ENCODE data around the gene TSPEAR. TPM values are rescaled to one million over a fixed set of nuclear protein-coding genes. Genes with fewer than 3 reads are reported as not detected.

Gene TSPEAR
- total RNA-seq, 1 experiment from 2014 or later, result not detected

DNA sequence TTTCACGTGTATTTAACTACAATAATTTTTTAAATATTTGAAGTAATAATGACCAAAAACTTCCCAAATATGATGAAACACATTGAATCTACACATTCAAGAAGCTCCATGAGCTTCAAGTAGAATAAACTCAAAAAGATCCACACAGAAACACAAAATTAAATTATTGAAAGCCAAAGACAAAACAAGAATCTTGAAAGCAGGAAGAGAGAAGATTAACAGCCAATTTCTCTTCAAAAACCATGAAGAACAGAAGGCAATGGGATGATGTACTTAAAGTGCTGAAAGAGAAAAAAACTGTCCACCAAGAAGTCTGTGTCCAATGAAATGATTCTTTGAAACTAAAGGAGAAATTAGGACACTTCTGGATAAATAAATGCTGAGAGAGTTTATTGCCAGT is 79.3 kb downstream of the TSPEAR start:
- POLR2A ChIA-PET, result no interaction called here
- no peak overlapping the region for H3K4me3 ChIP-seq (ENCODE audit: low read depth in 2 of 2, low read length in 2 of 2)
- H3K4me1 ChIP-seq (ENCODE audit: control insufficient read depth, insufficient read depth, low read length), result no peaks in the 10 kb centered on the region
- TF ChIP-seq TCF7L2 (IDR thresholded peaks at IDR 0.05; ENCODE audit: low read depth, low read length), result no peak
- TF ChIP-seq, protein P1, sequence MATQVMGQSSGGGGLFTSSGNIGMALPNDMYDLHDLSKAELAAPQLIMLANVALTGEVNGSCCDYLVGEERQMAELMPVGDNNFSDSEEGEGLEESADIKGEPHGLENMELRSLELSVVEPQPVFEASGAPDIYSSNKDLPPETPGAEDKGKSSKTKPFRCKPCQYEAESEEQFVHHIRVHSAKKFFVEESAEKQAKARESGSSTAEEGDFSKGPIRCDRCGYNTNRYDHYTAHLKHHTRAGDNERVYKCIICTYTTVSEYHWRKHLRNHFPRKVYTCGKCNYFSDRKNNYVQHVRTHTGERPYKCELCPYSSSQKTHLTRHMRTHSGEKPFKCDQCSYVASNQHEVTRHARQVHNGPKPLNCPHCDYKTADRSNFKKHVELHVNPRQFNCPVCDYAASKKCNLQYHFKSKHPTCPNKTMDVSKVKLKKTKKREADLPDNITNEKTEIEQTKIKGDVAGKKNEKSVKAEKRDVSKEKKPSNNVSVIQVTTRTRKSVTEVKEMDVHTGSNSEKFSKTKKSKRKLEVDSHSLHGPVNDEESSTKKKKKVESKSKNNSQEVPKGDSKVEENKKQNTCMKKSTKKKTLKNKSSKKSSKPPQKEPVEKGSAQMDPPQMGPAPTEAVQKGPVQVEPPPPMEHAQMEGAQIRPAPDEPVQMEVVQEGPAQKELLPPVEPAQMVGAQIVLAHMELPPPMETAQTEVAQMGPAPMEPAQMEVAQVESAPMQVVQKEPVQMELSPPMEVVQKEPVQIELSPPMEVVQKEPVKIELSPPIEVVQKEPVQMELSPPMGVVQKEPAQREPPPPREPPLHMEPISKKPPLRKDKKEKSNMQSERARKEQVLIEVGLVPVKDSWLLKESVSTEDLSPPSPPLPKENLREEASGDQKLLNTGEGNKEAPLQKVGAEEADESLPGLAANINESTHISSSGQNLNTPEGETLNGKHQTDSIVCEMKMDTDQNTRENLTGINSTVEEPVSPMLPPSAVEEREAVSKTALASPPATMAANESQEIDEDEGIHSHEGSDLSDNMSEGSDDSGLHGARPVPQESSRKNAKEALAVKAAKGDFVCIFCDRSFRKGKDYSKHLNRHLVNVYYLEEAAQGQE (IDR thresholded peaks at IDR 0.05; ENCODE audit: insufficient read depth in 1 of 2, low read depth in 2 of 2, low read length in 1 of 2), result no peak
- no peak for TF ChIP-seq CTCF (IDR thresholded peaks at IDR 0.05)
- no peak for TF ChIP-seq POLR2AphosphoS5 (IDR thresholded peaks at IDR 0.05; ENCODE audit: low read depth, low read length)
- TF ChIP-seq SIN3A (IDR thresholded peaks at IDR 0.05; ENCODE audit: borderline replicate concordance, insufficient read depth, low read depth, low read length), result no peak
- no peaks in the 10 kb centered on the region for H3K27me3 ChIP-seq (ENCODE audit: control insufficient read depth, insufficient read depth, low read length)
- intact Hi-C loops (cut with micrococcal nuclease; ENCODE audit: unreplicated experiment) (no loop called here), in situ Hi-C loops (cut with HindIII; ENCODE audit: low pct_unique_long_range_greater_than_20kb, low sequenced_read_pairs) (no loop called here)
- no peaks in the 10 kb centered on the region for H3K36me3 ChIP-seq (ENCODE audit: control insufficient read depth, insufficient read depth, low read length)
- DNase-seq (ENCODE audit: low read depth, low spot score) (no peak), ATAC-seq (no peak)
- H3K27ac ChIP-seq (ENCODE audit: low read length), result no peak overlapping the region
- CTCF ChIA-PET, result no interaction called here
- BruUV-seq (replicated peaks), result no TSS peak
- H3K9me3 ChIP-seq (ENCODE audit: control insufficient read depth, insufficient read depth, low read depth, low read length), result no peaks in the 10 kb centered on the region; the same call in 1 of the 2 replicates

GRCh38 chr21:44630440-44630839 is 80.9 kb downstream of the TSPEAR start:
- intact Hi-C loops (cut with micrococcal nuclease; ENCODE audit: unreplicated experiment), result no loop called here
- CTCF ChIA-PET, result no interaction called here
- BruUV-seq (replicated peaks), result no TSS peak
- Histone ChIP-seq H3K27me3 (ENCODE audit: control insufficient read depth, insufficient read depth, low read length) (no peaks in the 10 kb centered on the region), H3K4me3 (ENCODE audit: low read depth in 2 of 2, low read length in 2 of 2) (no peak overlapping the region), H3K9me3 (ENCODE audit: control insufficient read depth, insufficient read depth, low read depth, low read length) (no peaks in the 10 kb centered on the region; the same call in 1 of the 2 replicates), H3K4me1 (ENCODE audit: control insufficient read depth, insufficient read depth, low read length) (no peaks in the 10 kb centered on the region), H3K36me3 (ENCODE audit: control insufficient read depth, insufficient read depth, low read length) (no peaks in the 10 kb centered on the region), H3K27ac (ENCODE audit: low read length) (no peak overlapping the region)
- ATAC-seq (no peak), DNase-seq (ENCODE audit: low read depth, low spot score) (no peak)
- TF ChIP-seq, protein P1 (IDR thresholded peaks at IDR 0.05; ENCODE audit: insufficient read depth in 1 of 2, low read depth in 2 of 2, low read length in 1 of 2), result no peak
- no peak for TF ChIP-seq CTCF (IDR thresholded peaks at IDR 0.05)
- TF ChIP-seq TCF7L2 (IDR thresholded peaks at IDR 0.05; ENCODE audit: low read depth, low read length), result no peak
- TF ChIP-seq POLR2AphosphoS5 (IDR thresholded peaks at IDR 0.05; ENCODE audit: low read depth, low read length), result no peak
- TF ChIP-seq SIN3A (IDR thresholded peaks at IDR 0.05; ENCODE audit: borderline replicate concordance, insufficient read depth, low read depth, low read length), result no peak
- in situ Hi-C loops (cut with HindIII; ENCODE audit: low pct_unique_long_range_greater_than_20kb, low sequenced_read_pairs), result no loop called here
- POLR2A ChIA-PET, result interaction anchor here (0.6 kb wide), 1 partner anchor 15 kb away, joined by 3 read pairs; no protein-coding TSS in a partner anchor
